Ishikawa (cell line): ENCODE data around the gene ICE1.

ENCODE experiments used
- CEBPB ChIP-seq: IDR thresholded peaks from 2 replicates; pipeline ENCODE4 v1.6.1; 2012
- CREB1 ChIP-seq: IDR thresholded peaks from 2 replicates; pipeline ENCODE4 v1.6.1; 2012; ENCODE audit warnings: low read depth
- EGR1 ChIP-seq: IDR thresholded peaks from 2 replicates; pipeline ENCODE4 v1.6.1; 2012
- EP300 ChIP-seq: IDR thresholded peaks from 2 replicates; pipeline ENCODE4 v1.6.1; 2012; ENCODE audit warnings: borderline replicate concordance
- FOXM1 ChIP-seq: IDR thresholded peaks from 2 replicates; pipeline ENCODE4 v1.6.1; 2012; ENCODE audit warnings: low read depth, borderline replicate concordance
- NFIC ChIP-seq: IDR thresholded peaks from 2 replicates; pipeline ENCODE4 v1.6.1; 2012
- RAD21 ChIP-seq: IDR thresholded peaks from 2 replicates; pipeline ENCODE4 v1.6.1; 2012; ENCODE audit warnings: low read depth
- REST ChIP-seq: IDR thresholded peaks from 2 replicates; pipeline ENCODE4 v1.6.1; 2012; ENCODE audit warnings: low read depth, mild to moderate bottlenecking
- TAF1 ChIP-seq: IDR thresholded peaks from 2 replicates; pipeline ENCODE4 v1.6.1; 2012; ENCODE audit warnings: low read depth, mild to moderate bottlenecking
- TCF12 ChIP-seq: IDR thresholded peaks from 2 replicates; pipeline ENCODE4 v1.6.1; 2012; ENCODE audit warnings: low read depth
- TEAD4 ChIP-seq: IDR thresholded peaks from 2 replicates; pipeline ENCODE4 v1.6.1; 2012
- USF1 ChIP-seq: IDR thresholded peaks from 2 replicates; pipeline ENCODE4 v1.6.1; 2012
- YY1 ChIP-seq: IDR thresholded peaks from 2 replicates; pipeline ENCODE4 v1.6.1; 2012; ENCODE audit warnings: low read depth
- ZBTB7A ChIP-seq: IDR thresholded peaks from 2 replicates; pipeline ENCODE4 v1.6.1; 2012; ENCODE audit warnings: low read depth
- TF ChIP-seq, protein P1 (sequence below): IDR thresholded peaks from 2 replicates; pipeline ENCODE4 v1.6.1; 2012

The ICE1 gene

GRCh38 chr5:5536871-5537270 is 114.4 kb downstream of the ICE1 start:
- TF ChIP-seq TEAD4 = no peak
- TF ChIP-seq CREB1 = no peak
- no peak for TF ChIP-seq EP300
- no peak for TF ChIP-seq EGR1
- TF ChIP-seq, protein P1, sequence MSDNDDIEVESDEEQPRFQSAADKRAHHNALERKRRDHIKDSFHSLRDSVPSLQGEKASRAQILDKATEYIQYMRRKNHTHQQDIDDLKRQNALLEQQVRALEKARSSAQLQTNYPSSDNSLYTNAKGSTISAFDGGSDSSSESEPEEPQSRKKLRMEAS = no peak
- TF ChIP-seq TAF1 = no peak
- no peak for TF ChIP-seq REST
- TF ChIP-seq NFIC = no peak
- TF ChIP-seq ZBTB7A = no peak
- no peak for TF ChIP-seq FOXM1
- no peak for TF ChIP-seq CEBPB
- no peak for TF ChIP-seq RAD21
- no peak for TF ChIP-seq USF1
- no peak for TF ChIP-seq TCF12
- no peak for TF ChIP-seq YY1

GRCh38 chr5:5537426-5537825 is 114.9 kb downstream of the ICE1 start:
- TF ChIP-seq EP300 (no peak), CEBPB (no peak), TEAD4 (no peak), EGR1 (no peak), TCF12 (no peak), ZBTB7A (no peak), REST (no peak), CREB1 (no peak), NFIC (no peak), USF1 (no peak), FOXM1 (no peak), YY1 (no peak), RAD21 (no peak), TAF1 (no peak)
- TF ChIP-seq, protein P1 = no peak

DNA sequence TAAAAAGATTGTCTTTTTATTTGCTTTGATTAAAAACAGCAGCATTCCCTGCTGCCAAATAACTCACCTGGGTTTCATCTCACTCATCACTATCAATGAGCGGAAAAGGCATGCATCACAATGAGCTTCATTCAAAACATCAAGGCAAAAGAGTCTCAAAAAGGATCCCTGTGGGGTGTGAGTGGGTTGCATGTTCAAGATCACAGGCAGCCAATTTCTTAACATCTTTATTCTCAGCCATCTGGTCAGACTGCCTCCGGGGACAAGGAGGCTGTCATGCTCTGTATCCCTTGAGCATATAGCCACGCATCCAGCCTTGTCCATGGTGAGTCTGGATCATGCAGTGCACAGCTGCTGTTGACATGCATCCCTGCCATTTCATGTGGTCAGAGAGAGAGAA is 117.1 kb downstream of the ICE1 start:
- TF ChIP-seq TEAD4 (no peak), EP300 (no peak)
